K562 (cell line): ENCODE data around the gene NABP2. TPM values are rescaled to one million over a fixed set of nuclear protein-coding genes. Genes with fewer than 3 reads are reported as not detected.

Source experiments
- ATAC-seq: fragments of 200-7000 bp; cut with Tn5 transposase; 3 replicates; pipeline ENCODE4 v1.9.1; 2020; ENCODE audit warnings: moderate library complexity
- BruUV-seq: library from RNA; stranded (reverse); fragments of 400-500 nt; replicated peaks from 2 replicates; lab custom pipeline; 2021; lab: Mats Ljungman, UMichigan
- CTCF ChIA-PET: fragments of 300-600 bp; formaldehyde crosslinking; extraction: SDS; loops from one replicate; lab custom pipeline; 2021; ENCODE audit warnings: low intra/inter-chr PET ratio; lab: Yijun Ruan, JAX
- POLR2A ChIA-PET: fragments of 300-600, 350-650 bp; sonication (Branson Sonifier 250); formaldehyde crosslinking; extraction: SDS; loops from one replicate; lab custom pipeline; 2021; ENCODE audit warnings: antibody characterized with exemption, inconsistent platforms; lab: Yijun Ruan, JAX
- DNase-seq, 4 experiments: peaks; one replicate each; pipeline versions ENCODE4 v3.0.0 to v3.0.0-alpha.2; 2011 to 2018; ENCODE audit warnings: low spot score in 3 of 4, mixed read lengths in 3 of 4; ENCODE audit errors: extremely low read depth in 1 of 4
- FAIRE-seq: peaks from 2 replicates; lab custom pipeline; 2011; peaks lifted over from hg19 to GRCh38; lab: Jason Lieb, UNC
- H2AFZ ChIP-seq: 2 replicates; pipeline ENCODE4 v1.6.0; 2011; ENCODE audit warnings: low read depth, low read length, control low read depth, inconsistent platforms
- H3K27ac ChIP-seq: fragments of 200-600 bp; 3 replicates; pipeline ENCODE4 v1.8.0; 2011; ENCODE audit warnings: low read depth, mild to moderate bottlenecking, control low read depth, inconsistent platforms, low read length, moderate library complexity, mixed read lengths; ENCODE audit errors: extremely low read depth
- H3K27me3 ChIP-seq, 2 experiments: fragments of 300-600 bp in 1 of 2; 2 replicates in 1 of 2; 3 replicates in 1 of 2; pipeline versions ENCODE4 v1.6.0 to v1.8.0; 2011; ENCODE audit warnings: inconsistent platforms in 2 of 2, low read length in 2 of 2, mild to moderate bottlenecking in 1 of 2, mixed read lengths in 1 of 2, moderate library complexity in 1 of 2; ENCODE audit not compliant: control insufficient read depth in 2 of 2, insufficient read depth in 2 of 2
- H3K36me3 ChIP-seq: fragments of 300-600 bp; 3 replicates; pipeline ENCODE4 v1.8.0; 2011; ENCODE audit warnings: mild to moderate bottlenecking, low read length, inconsistent platforms; ENCODE audit not compliant: control insufficient read depth, insufficient read depth
- H3K4me1 ChIP-seq, 2 experiments: fragments of 200-600 bp in 1 of 2; replicated peaks in 1 of 2; 2 replicates in 1 of 2; 3 replicates in 1 of 2; pipeline versions ENCODE4 v1.5.1 to v1.8.0; 2011; ENCODE audit warnings: inconsistent platforms in 2 of 2, low read length in 2 of 2, mild to moderate bottlenecking in 1 of 2, mixed read lengths in 1 of 2, moderate library complexity in 1 of 2; ENCODE audit not compliant: control insufficient read depth in 2 of 2, insufficient read depth in 2 of 2
- H3K4me2 ChIP-seq: 2 replicates; pipeline ENCODE4 v1.6.1; 2011; ENCODE audit warnings: low read length, control low read depth, inconsistent platforms, mixed read lengths; ENCODE audit not compliant: insufficient read depth
- H3K4me3 ChIP-seq: fragments of 200-600 bp; sonication (generic), shearing (Covaris generic); 2 replicates; pipeline ENCODE4 v1.5.1; 2016; ENCODE audit warnings: control low read depth, inconsistent platforms
- H3K79me2 ChIP-seq: fragments of 200-600 bp; 3 replicates; pipeline ENCODE4 v1.8.0; 2011; ENCODE audit warnings: low read length, inconsistent platforms; ENCODE audit not compliant: control insufficient read depth, insufficient read depth
- H3K9ac ChIP-seq, 2 experiments: 2 replicates each; pipeline versions ENCODE4 v1.6.0 to v1.6.1; 2011; ENCODE audit warnings: low read depth in 2 of 2, low read length in 2 of 2, control low read depth in 1 of 2, inconsistent platforms in 1 of 2, mild to moderate bottlenecking in 1 of 2, mixed read lengths in 1 of 2; ENCODE audit not compliant: insufficient read depth in 1 of 2
- H3K9me1 ChIP-seq: one replicate; pipeline ENCODE4 v1.6.0; 2011; ENCODE audit warnings: inconsistent platforms, mild to moderate bottlenecking, low read length, moderate library complexity; ENCODE audit not compliant: control insufficient read depth, insufficient read depth
- H3K9me3 ChIP-seq: replicated peaks from 2 replicates; pipeline ENCODE4 v1.5.1; 2011; ENCODE audit warnings: low read depth, low read length, inconsistent platforms; ENCODE audit not compliant: control insufficient read depth, insufficient read depth
- H4K20me1 ChIP-seq: replicated peaks from 2 replicates; pipeline ENCODE4 v1.6.1; 2011; ENCODE audit warnings: low read length, inconsistent platforms, mixed read lengths; ENCODE audit not compliant: control insufficient read depth, insufficient read depth
- ERF ChIP-seq: fragments of 450-650 bp; formaldehyde crosslinking; IDR thresholded peaks from 2 replicates; pipeline ENCODE4 v1.4.0; 2020; ENCODE audit warnings: mild to moderate bottlenecking, mixed read lengths
- KHSRP ChIP-seq: fragments of 450-650 bp; IDR thresholded peaks from 2 replicates; pipeline ENCODE4 v1.6.1; 2017
- MEIS2 ChIP-seq: fragments of 450-650 bp; IDR thresholded peaks from 2 replicates; pipeline ENCODE4 v1.6.1; 2014; ENCODE audit warnings: mild to moderate bottlenecking; ENCODE audit not compliant: partially characterized antibody
- NCOA2 ChIP-seq, 2 experiments: fragments of 450-650 bp; IDR thresholded peaks; 2 replicates each; pipeline ENCODE4 v1.6.1; 2018; ENCODE audit warnings: mild to moderate bottlenecking in 2 of 2, moderate library complexity in 1 of 2; ENCODE audit not compliant: partially characterized antibody in 2 of 2
- POLR2G ChIP-seq: fragments of 200-400 bp; formaldehyde crosslinking; IDR thresholded peaks from 2 replicates; pipeline ENCODE4 v1.6.1; 2017; ENCODE audit warnings: low read depth, mild to moderate bottlenecking, antibody characterized with exemption, low read length, moderate library complexity
- WGBS: fragments of 100-300 bp; shearing (Covaris generic); methylation state at CpG from one replicate; pipeline ENCODE4 v1.1.6; 2016; ENCODE audit warnings: low coverage, mixed read lengths; ENCODE audit not compliant: insufficient coverage; ENCODE audit errors: missing lambda C conversion rate; 5-methylcytosine and 5-hydroxymethylcytosine counted together
- in situ Hi-C: fragments of 300-500 bp; cut with MboI; formaldehyde crosslinking; loops from 4 replicates; pipeline ENCODE4 v1.15.0; 2018; ENCODE audit warnings: inconsistent platforms, mixed read lengths
- intact Hi-C: fragments of 100-400 bp; cut with micrococcal nuclease; formaldehyde crosslinking; loops from 2 replicates; pipeline ENCODE4 v1.14.2; 2022
- polyA plus RNA-seq, 8 experiments: library from polyadenylated mRNA; depleted of rRNA in 4 of 8; stranded (reverse) in 5 of 8; unstranded in 3 of 8; fragments of >200 nt; fragmentation: Nextera tagmentation in 2 of 8; fragmentation: Illumina TruSeq in 1 of 8; extraction: Ambion mirVana in 2 of 8; extraction: Trizol in 1 of 8; gene quantifications; 2 replicates each; pipeline versions ENCODE4 v1.2.1 to v1.2.3, GENCODE V29; 2011 to 2014; ENCODE audit warnings: inconsistent platforms in 1 of 8, missing spikeins in 1 of 8
- total RNA-seq, 7 experiments: library from RNA; depleted of rRNA in 6 of 7; stranded (reverse); fragments of >200 nt in 6 of 7; fragmentation: Illumina TruSeq in 2 of 7; extraction: Trizol in 2 of 7; gene quantifications; 2 replicates each; pipeline versions ENCODE4 v1.2.1 to v1.2.3, GENCODE V29; 2011 to 2021; ENCODE audit warnings: low replicate concordance in 1 of 7

The NABP2 gene
- total and polyA plus RNA-seq, 9 of the 15 experiments (the other 6 are each of a cell fraction or from before 2014, with no cell fraction given) = 11.3 to 60.6 (median 43.5) TPM

GRCh38 chr12:56231184-56231582 lies 7.0 kb downstream of the NABP2 start (continued):
- TF ChIP-seq ERF (CRISPR knock-in tag) (no peak), KHSRP (no peak), NCOA2 (IDR thresholded peaks at IDR 0.05; ENCODE audit: partially characterized antibody in 2 of 2) (no peak)

- TF ChIP-seq MEIS2 = no peak
- TF ChIP-seq POLR2G = peak; percentile 37; the same call in 1 of the 2 replicates
- no peak for DNase-seq
- H3K27ac ChIP-seq = no peak overlapping the region
- in situ Hi-C loops = no loop called here
- H3K36me3 ChIP-seq = peaks cover 10% of the 10 kb centered on the region; the same call in 1 of the 3 replicates
- no peaks in the 10 kb centered on the region for H4K20me1 ChIP-seq
- no peak overlapping the region for H2AFZ ChIP-seq
- ChIA-PET POLR2A (interaction anchor here (0.6 to 3.2 kb wide), 6 partner anchors 12 to 59 kb away, joined by 3 to 12 read pairs (median 5); partner anchors contain the start of gene ANKRD52), CTCF (no interaction called here)
- H3K79me2 ChIP-seq = no peaks in the 10 kb centered on the region
- H3K4me2 ChIP-seq = peak overlapping the region; percentile 46; the same call in 1 of the 2 replicates
- H3K4me1 ChIP-seq = peaks cover 6 to 29% of the 10 kb centered on the region in 2 experiments; a peak in 3 of 5 replicates
- 28% methylated on average over 15 of the region's 16 CpGs for WGBS
- peak overlapping the region in 1 of 2 experiments; percentile 76; a peak in 2 of 4 replicates for H3K9ac ChIP-seq
- no peak overlapping the region for H3K4me3 ChIP-seq
- intact Hi-C loops = no loop called here
- no peaks in the 10 kb centered on the region for H3K9me1 ChIP-seq
- FAIRE-seq = no peak
- ATAC-seq = peak; percentile 12; the same call in 1 of the 3 replicates
- H3K27me3 ChIP-seq = no peaks in the 10 kb centered on the region
- no peaks in the 10 kb centered on the region for H3K9me3 ChIP-seq
- BruUV-seq = no TSS peak
Measured at GRCh38 chr12:56234746-56235436, 10.7 kb downstream of the NABP2 start.
